Vagina (tissue), 2 donors: ENCODE data around the gene PARD3. TPM values are rescaled to one million over a fixed set of nuclear protein-coding genes. Genes with fewer than 3 reads are reported as not detected.

Experiments used
- DNase-seq, 2 donors: peaks; one replicate each; pipeline ENCODE4 v3.0.0-alpha.2; 2017; ENCODE audit errors: extremely low spot score in 2 of 2
- H3K27ac ChIP-seq: fragments of 200-600 bp; sonication (generic); one replicate; pipeline ENCODE4 v1.5.1; 2019
- H3K27me3 ChIP-seq: fragments of 200-600 bp; sonication (generic); one replicate; pipeline ENCODE4 v1.5.1; 2019
- H3K36me3 ChIP-seq, 2 donors: fragments of 200-600 bp; sonication (generic); one replicate each; pipeline ENCODE4 v1.5.1; 2017 to 2019
- H3K4me1 ChIP-seq: fragments of 200-600 bp; sonication (generic); one replicate; pipeline ENCODE4 v1.5.1; 2019
- H3K4me3 ChIP-seq, 2 donors: fragments of 200-600 bp; sonication (generic); 1 replicate in 1 of 2; 2 replicates in 1 of 2; pipeline ENCODE4 v1.5.1; 2016 to 2019
- H3K9me3 ChIP-seq: fragments of 200-600 bp; sonication (generic); one replicate; pipeline ENCODE4 v1.5.1; 2019
- POLR2A ChIP-seq, 2 donors: fragments of 450-650 bp; IDR thresholded peaks; one replicate each; pipeline ENCODE4 v1.6.1; 2017; ENCODE audit warnings: antibody characterized with exemption in 2 of 2, mild to moderate bottlenecking in 2 of 2, moderate library complexity in 2 of 2
- POLR2AphosphoS5 ChIP-seq, 2 donors: sonication (generic); formaldehyde crosslinking; IDR thresholded peaks; one replicate each; pipeline ENCODE4 v1.9.0; 2017; ENCODE audit warnings: antibody characterized with exemption in 2 of 2, mild to moderate bottlenecking in 2 of 2, low read depth in 1 of 2; ENCODE audit not compliant: insufficient read depth in 1 of 2
- intact Hi-C: fragments of 100-400 bp; cut with DNase I; formaldehyde crosslinking; loops from one replicate; pipeline ENCODE4 v1.15.1; 2023
- total RNA-seq: library from RNA; depleted of rRNA; stranded (reverse); fragments of >200 nt; gene quantifications from one replicate; pipeline ENCODE4 v1.2.3, GENCODE V29; 2016
- TF ChIP-seq, protein P1 (sequence below), 3 experiments: fragments of 450-650 bp in 2 of 3; fragments of 200-600 bp in 1 of 3; sonication (generic) in 1 of 3; IDR thresholded peaks; one replicate each; pipeline ENCODE4 v1.5.1; 2017 to 2019; ENCODE audit warnings: antibody characterized with exemption in 3 of 3, mild to moderate bottlenecking in 2 of 3, moderate library complexity in 2 of 3

Gene PARD3
- total RNA-seq, 1 donor from 2014 or later: 95.5 TPM

DNA sequence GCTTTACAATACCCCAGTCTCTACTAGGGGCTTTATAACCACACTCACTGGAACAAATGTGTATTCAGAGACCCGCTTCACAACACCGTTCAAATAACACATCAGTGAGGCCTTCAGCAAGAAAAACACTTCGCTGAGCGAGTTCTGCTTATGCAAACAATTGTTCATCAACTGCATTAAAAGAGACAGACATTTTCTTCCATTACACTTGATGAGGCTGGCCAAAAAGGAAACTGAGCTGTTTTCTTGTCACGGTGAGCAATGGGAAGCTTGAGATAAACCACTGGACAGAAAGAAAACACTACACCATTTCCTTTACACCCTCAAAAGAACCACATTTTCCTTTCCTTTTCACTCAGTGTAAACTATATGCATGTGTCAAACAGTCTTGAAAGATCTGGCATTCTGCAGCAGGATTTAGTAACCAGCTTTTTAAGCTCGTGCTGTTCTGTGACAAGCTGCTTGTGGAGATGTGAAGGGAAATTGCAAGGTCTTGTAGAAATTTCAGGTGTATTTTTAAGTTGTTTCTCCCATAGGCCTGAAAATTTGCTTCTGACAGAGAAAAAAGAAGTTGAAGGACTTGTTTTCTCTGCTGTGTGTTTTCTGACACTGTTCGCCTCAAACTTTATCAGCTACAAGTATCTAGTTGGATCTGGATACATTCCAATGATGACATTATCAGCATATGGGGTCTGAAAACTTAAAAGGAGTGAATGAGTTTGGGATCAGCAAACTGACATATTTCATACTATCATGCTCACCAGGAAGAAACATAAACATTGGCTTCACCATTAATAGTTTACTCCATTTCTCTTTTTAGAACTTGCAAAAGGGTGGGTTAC is 693.1 kb downstream of the PARD3 start:
- no peaks in the 10 kb centered on the region for H3K27me3 ChIP-seq
- no peak for TF ChIP-seq POLR2AphosphoS5 (IDR thresholded peaks at IDR 0.05; ENCODE audit: insufficient read depth in 1 of 2, low read depth in 1 of 2)
- no peak for TF ChIP-seq POLR2A (IDR thresholded peaks at IDR 0.05)
- TF ChIP-seq, protein P1, sequence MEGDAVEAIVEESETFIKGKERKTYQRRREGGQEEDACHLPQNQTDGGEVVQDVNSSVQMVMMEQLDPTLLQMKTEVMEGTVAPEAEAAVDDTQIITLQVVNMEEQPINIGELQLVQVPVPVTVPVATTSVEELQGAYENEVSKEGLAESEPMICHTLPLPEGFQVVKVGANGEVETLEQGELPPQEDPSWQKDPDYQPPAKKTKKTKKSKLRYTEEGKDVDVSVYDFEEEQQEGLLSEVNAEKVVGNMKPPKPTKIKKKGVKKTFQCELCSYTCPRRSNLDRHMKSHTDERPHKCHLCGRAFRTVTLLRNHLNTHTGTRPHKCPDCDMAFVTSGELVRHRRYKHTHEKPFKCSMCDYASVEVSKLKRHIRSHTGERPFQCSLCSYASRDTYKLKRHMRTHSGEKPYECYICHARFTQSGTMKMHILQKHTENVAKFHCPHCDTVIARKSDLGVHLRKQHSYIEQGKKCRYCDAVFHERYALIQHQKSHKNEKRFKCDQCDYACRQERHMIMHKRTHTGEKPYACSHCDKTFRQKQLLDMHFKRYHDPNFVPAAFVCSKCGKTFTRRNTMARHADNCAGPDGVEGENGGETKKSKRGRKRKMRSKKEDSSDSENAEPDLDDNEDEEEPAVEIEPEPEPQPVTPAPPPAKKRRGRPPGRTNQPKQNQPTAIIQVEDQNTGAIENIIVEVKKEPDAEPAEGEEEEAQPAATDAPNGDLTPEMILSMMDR (IDR thresholded peaks at IDR 0.05): no peak
- peaks cover 17% of the 10 kb centered on the region for H3K4me1 ChIP-seq
- no peak for DNase-seq
- no peak overlapping the region for H3K27ac ChIP-seq
- no peaks in the 10 kb centered on the region for H3K9me3 ChIP-seq
- intact Hi-C loops: no loop called here
- H3K36me3 ChIP-seq: no peaks in the 10 kb centered on the region
- H3K4me3 ChIP-seq: no peak overlapping the region

DNA sequence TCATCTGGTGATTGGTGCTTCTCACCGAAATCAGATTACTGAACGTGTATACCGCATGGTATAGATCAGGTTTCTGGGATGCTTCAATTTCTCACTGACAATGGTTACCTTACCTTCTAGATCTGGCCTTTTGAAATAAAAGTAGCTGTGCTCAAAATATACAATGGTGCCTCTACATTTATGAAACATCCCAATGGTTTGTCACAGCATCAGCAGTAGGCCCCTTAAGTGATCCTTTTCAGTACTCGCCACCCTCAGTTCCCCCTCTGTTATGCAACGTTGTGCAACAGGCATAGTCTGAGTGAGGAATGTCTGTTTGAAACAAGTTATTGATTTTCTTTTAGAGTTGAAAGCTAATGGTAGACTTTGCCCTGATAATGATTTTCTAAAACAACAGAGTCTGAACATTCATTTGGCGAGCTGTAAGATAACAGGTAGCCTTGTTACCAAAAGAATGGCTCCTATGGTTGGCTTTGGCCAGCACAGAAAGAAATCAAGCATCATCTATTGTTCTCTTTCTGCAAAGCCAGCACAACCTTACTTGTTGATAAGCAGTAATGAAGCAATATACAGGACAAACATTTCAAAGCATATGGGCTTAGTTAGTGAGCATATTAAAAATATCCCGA is 693.9 kb downstream of the PARD3 start:
- intact Hi-C loops: no loop called here
- DNase-seq: no peak

DNA sequence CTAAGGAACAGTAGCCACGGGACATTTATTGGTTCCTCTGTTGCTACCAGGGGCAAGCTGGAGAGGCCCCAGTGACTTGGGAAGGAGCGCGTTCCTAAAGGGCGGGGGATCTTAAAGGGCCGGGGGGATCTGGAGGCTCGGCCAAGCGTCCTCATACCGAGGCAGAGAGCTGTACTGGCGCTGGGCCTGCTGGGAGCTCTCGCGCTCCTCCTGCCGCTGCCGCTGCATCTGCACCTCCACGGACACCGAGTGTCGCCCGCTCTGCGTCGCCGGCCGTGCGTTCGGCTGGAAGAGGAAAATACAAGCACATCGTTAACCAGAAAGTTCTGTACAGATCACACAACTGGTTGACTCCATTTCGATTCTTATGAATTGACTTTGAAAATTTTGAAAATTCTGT is 695.6 kb downstream of the PARD3 start:
- H3K4me1 ChIP-seq: peaks cover 25% of the 10 kb centered on the region
- H3K27me3 ChIP-seq: no peaks in the 10 kb centered on the region
- TF ChIP-seq POLR2A (IDR thresholded peaks at IDR 0.05) (no peak), POLR2AphosphoS5 (IDR thresholded peaks at IDR 0.05; ENCODE audit: insufficient read depth in 1 of 2, low read depth in 1 of 2) (no peak)
- TF ChIP-seq, protein P1 (IDR thresholded peaks at IDR 0.05): no peak
- intact Hi-C loops: no loop called here
- no peak overlapping the region for H3K27ac ChIP-seq
- H3K9me3 ChIP-seq: no peaks in the 10 kb centered on the region
- H3K36me3 ChIP-seq: no peaks in the 10 kb centered on the region
- DNase-seq: no peak
- no peak overlapping the region for H3K4me3 ChIP-seq

More for the DNA sequence above, 693.9 kb downstream of the PARD3 start:
- Histone ChIP-seq H3K36me3 (no peaks in the 10 kb centered on the region), H3K9me3 (no peaks in the 10 kb centered on the region), H3K4me3 (no peak overlapping the region), H3K4me1 (peaks cover 22% of the 10 kb centered on the region), H3K27me3 (no peaks in the 10 kb centered on the region), H3K27ac (no peak overlapping the region)
- TF ChIP-seq POLR2AphosphoS5 (IDR thresholded peaks at IDR 0.05; ENCODE audit: insufficient read depth in 1 of 2, low read depth in 1 of 2): no peak
- no peak for TF ChIP-seq POLR2A (IDR thresholded peaks at IDR 0.05)
- TF ChIP-seq, protein P1 (IDR thresholded peaks at IDR 0.05): no peak

DNA sequence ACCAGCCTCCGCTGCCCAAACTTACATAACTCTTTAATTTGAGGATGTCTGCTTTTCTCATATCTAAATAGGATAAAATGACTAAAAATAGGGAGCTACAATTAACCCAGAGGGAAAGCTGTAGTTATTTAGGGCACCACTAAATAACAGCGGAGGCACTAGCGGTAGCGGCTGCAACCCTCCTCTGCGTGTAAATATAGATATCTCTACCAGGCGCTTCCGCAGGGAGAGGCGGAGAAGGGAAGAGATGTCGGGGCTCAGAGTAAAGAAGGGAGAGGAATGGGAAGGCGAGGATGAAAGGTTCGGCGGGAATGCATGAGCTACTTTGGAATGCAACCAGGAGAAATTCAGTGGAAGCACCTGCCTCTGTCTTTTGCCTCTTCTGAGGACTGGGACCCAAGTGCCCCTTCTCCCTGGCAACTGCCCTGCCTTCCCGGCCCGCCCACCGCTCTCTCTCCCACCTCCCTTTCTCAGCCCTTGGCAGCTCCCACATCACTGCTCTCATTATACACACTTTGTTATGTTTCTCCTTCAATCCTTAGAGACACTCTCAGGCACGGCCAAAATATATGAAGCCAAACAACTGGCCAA is 698.3 kb downstream of the PARD3 start:
- no peak for TF ChIP-seq POLR2A (IDR thresholded peaks at IDR 0.05)
- TF ChIP-seq POLR2AphosphoS5 (IDR thresholded peaks at IDR 0.05; ENCODE audit: insufficient read depth in 1 of 2, low read depth in 1 of 2): no peak
- TF ChIP-seq, protein P1 (IDR thresholded peaks at IDR 0.05): no peak
- no peak overlapping the region for H3K4me3 ChIP-seq
- no peaks in the 10 kb centered on the region for H3K9me3 ChIP-seq
- intact Hi-C loops: no loop called here
- no peak for DNase-seq
- H3K36me3 ChIP-seq: no peaks in the 10 kb centered on the region
- H3K27me3 ChIP-seq: no peaks in the 10 kb centered on the region
- peaks cover 22% of the 10 kb centered on the region for H3K4me1 ChIP-seq
- no peak overlapping the region for H3K27ac ChIP-seq
